GM18868 (cell line): ENCODE data around the gene ITGA5.

Experiments
- ATAC-seq: cut with Tn5 transposase; IDR thresholded peaks from one replicate; pipeline ENCODE4 v1.9.1; 2021; ENCODE audit warnings: mild to moderate bottlenecking, moderate library complexity; ENCODE audit not compliant: unreplicated experiment

Gene ITGA5

GRCh38 chr12:54419088-54419887 is at the start of gene ITGA5:
Gene ITGA5 (minus strand): TSS chr12:54419266. CDS start chr12:54419198, 68 bp downstream.
- ATAC-seq = no peak

- ATAC-seq = peak; percentile 38
These were observed 46.9 kb upstream of the ITGA5 start for GRCh38 chr12:54465857-54466523.

- no peak for ATAC-seq
These were observed 44.4 kb upstream of the ITGA5 start for GRCh38 chr12:54463484-54463883.

- ATAC-seq = no peak
These were observed 44.0 kb upstream of the ITGA5 start for GRCh38 chr12:54463034-54463433.

- no peak for ATAC-seq
These were observed 41.4 kb upstream of the ITGA5 start for GRCh38 chr12:54460317-54460923.

- ATAC-seq = no peak
These were observed 40.3 kb upstream of the ITGA5 start for GRCh38 chr12:54459355-54459754.

GRCh38 chr12:54455760-54456469 is 36.8 kb upstream of the ITGA5 start:
- ATAC-seq = no peak

- no peak for ATAC-seq
These were observed 33.6 kb upstream of the ITGA5 start for GRCh38 chr12:54452628-54453027.

GRCh38 chr12:54448344-54448743 is 29.3 kb upstream of the ITGA5 start:
- no peak for ATAC-seq

- no peak for ATAC-seq
These were observed 28.9 kb upstream of the ITGA5 start for GRCh38 chr12:54447917-54448316.

- ATAC-seq = no peak
These were observed 25.1 kb upstream of the ITGA5 start for GRCh38 chr12:54444206-54444605.

- no peak for ATAC-seq
These were observed 24.4 kb upstream of the ITGA5 start for GRCh38 chr12:54443446-54443845.

- no peak for ATAC-seq
These were observed 23.9 kb upstream of the ITGA5 start for GRCh38 chr12:54442961-54443360.

- no peak for ATAC-seq
These were observed 23.0 kb upstream of the ITGA5 start for GRCh38 chr12:54442099-54442498.

GRCh38 chr12:54439521-54440255 is 20.6 kb upstream of the ITGA5 start:
- ATAC-seq = peak; percentile 45

GRCh38 chr12:54439096-54439495 is 20.0 kb upstream of the ITGA5 start:
- ATAC-seq = no peak

GRCh38 chr12:54438517-54438916 is 19.5 kb upstream of the ITGA5 start:
- no peak for ATAC-seq

- ATAC-seq = peak; percentile 24
These were observed 18.6 kb upstream of the ITGA5 start for GRCh38 chr12:54437697-54438096.

GRCh38 chr12:54437243-54437642 is 18.2 kb upstream of the ITGA5 start:
- peak; percentile 71 for ATAC-seq

- ATAC-seq = no peak
These were observed 13.7 kb upstream of the ITGA5 start for GRCh38 chr12:54432815-54433164.
